A673 (cell line): ENCODE results near the gene DAPK2. TPM values are rescaled to one million over a fixed set of nuclear protein-coding genes. Genes with fewer than 3 reads are reported as not detected.

Experiments used
- BruUV-seq: library from RNA; stranded (reverse); fragments of 400-500 nt; replicated peaks from 2 replicates; lab custom pipeline; 2021; lab: Mats Ljungman, UMichigan
- CTCF ChIA-PET: fragments of 300-600 bp; sonication (Branson Sonifier 250); formaldehyde crosslinking; loops from one replicate; lab custom pipeline; 2022; ENCODE audit warnings: antibody characterized with exemption; lab: Charles Lee
- POLR2A ChIA-PET: fragments of 300-600 bp; sonication (Branson Sonifier 250); formaldehyde crosslinking; loops from one replicate; lab custom pipeline; 2022; ENCODE audit warnings: antibody characterized with exemption; ENCODE audit not compliant: low non-redundant PET; lab: Charles Lee
- DNase-seq: peaks from one replicate; pipeline ENCODE4 v3.0.0-alpha.2; 2015; ENCODE audit warnings: low spot score
- H3K27ac ChIP-seq: fragments of 200-600 bp; sonication (generic); 2 replicates; pipeline ENCODE4 v1.5.1; 2016; ENCODE audit warnings: mixed run types, low read depth, mild to moderate bottlenecking, mixed read lengths, antibody characterized with exemption, low read length; ENCODE audit not compliant: poor library complexity, severe bottlenecking
- H3K27me3 ChIP-seq: fragments of 200-600 bp; sonication (generic); replicated peaks from 2 replicates; pipeline ENCODE4 v1.6.1; 2017; ENCODE audit warnings: mixed run types, low read depth, mild to moderate bottlenecking, mixed read lengths, antibody characterized with exemption, low read length; ENCODE audit not compliant: insufficient read depth, poor library complexity
- H3K36me3 ChIP-seq: fragments of 200-600 bp; sonication (generic); 2 replicates; pipeline ENCODE4 v1.6.1; 2016; ENCODE audit warnings: mixed run types, mild to moderate bottlenecking, mixed read lengths, antibody characterized with exemption, low read length; ENCODE audit not compliant: insufficient read depth, poor library complexity, severe bottlenecking
- H3K4me1 ChIP-seq: fragments of 200-600 bp; sonication (generic); 2 replicates; pipeline ENCODE4 v1.6.1; 2017; ENCODE audit warnings: mixed run types, mild to moderate bottlenecking, mixed read lengths, antibody characterized with exemption, low read length; ENCODE audit not compliant: insufficient read depth, poor library complexity, severe bottlenecking
- H3K4me3 ChIP-seq: fragments of 200-600 bp; sonication (generic); 2 replicates; pipeline ENCODE4 v1.5.1; 2016; ENCODE audit warnings: low read depth, mixed run types, mild to moderate bottlenecking, mixed read lengths, low read length; ENCODE audit not compliant: poor library complexity, severe bottlenecking
- H3K9me3 ChIP-seq: fragments of 200-600 bp; sonication (generic); 2 replicates; pipeline ENCODE4 v1.6.1; 2016; ENCODE audit warnings: mixed run types, low read depth, mild to moderate bottlenecking, mixed read lengths, antibody characterized with exemption, low read length; ENCODE audit not compliant: poor library complexity, severe bottlenecking
- CTCF ChIP-seq: fragments of 300-800, 200-600 bp; sonication (generic); conservative IDR thresholded peaks from 2 replicates; pipeline ENCODE4 v1.5.1; 2017; ENCODE audit warnings: low read depth, mild to moderate bottlenecking, antibody characterized with exemption, low read length, moderate library complexity, mixed read lengths
- EZH2 ChIP-seq: fragments of 200-600 bp; sonication (generic); IDR thresholded peaks from 2 replicates; pipeline ENCODE4 v1.6.1; 2017; ENCODE audit warnings: borderline replicate concordance, low read depth, mild to moderate bottlenecking, mixed read lengths, antibody characterized with exemption, low read length; ENCODE audit not compliant: poor library complexity, severe bottlenecking
- intact Hi-C: fragments of 100-400 bp; cut with micrococcal nuclease; formaldehyde crosslinking; loops from one replicate; pipeline ENCODE4 v1.10.0; 2022; ENCODE audit not compliant: unreplicated experiment
- total RNA-seq: library from RNA; stranded (reverse); gene quantifications from 2 replicates; pipeline ENCODE4 v1.2.3, GENCODE V29; 2021

DAPK2 gene
- total RNA-seq, 1 experiment from 2014 or later: 19.2 TPM

GRCh38 chr15:63881431-63881830 is 164.9 kb downstream of the DAPK2 start:
- POLR2A ChIA-PET: no interaction called here
- BruUV-seq: no TSS peak
- TF ChIP-seq EZH2: no peak
- Histone ChIP-seq H3K27me3 (no peaks in the 10 kb centered on the region), H3K4me3 (no peak overlapping the region), H3K27ac (no peak overlapping the region), H3K36me3 (no peaks in the 10 kb centered on the region), H3K4me1 (no peaks in the 10 kb centered on the region), H3K9me3 (no peaks in the 10 kb centered on the region)
- intact Hi-C loops: no loop called here
- CTCF ChIA-PET: no interaction called here
- DNase-seq: no peak

GRCh38 chr15:63880744-63881143 is 165.5 kb downstream of the DAPK2 start:
- no peaks in the 10 kb centered on the region for H3K27me3 ChIP-seq
- H3K4me1 ChIP-seq: no peaks in the 10 kb centered on the region
- TF ChIP-seq CTCF (no peak), EZH2 (no peak)
- no peaks in the 10 kb centered on the region for H3K9me3 ChIP-seq
- DNase-seq: no peak
- ChIA-PET CTCF (no interaction called here), POLR2A (no interaction called here)
- no peaks in the 10 kb centered on the region for H3K36me3 ChIP-seq
- BruUV-seq: no TSS peak
- no peak overlapping the region for H3K27ac ChIP-seq
- H3K4me3 ChIP-seq: no peak overlapping the region
- intact Hi-C loops: no loop called here

DNA sequence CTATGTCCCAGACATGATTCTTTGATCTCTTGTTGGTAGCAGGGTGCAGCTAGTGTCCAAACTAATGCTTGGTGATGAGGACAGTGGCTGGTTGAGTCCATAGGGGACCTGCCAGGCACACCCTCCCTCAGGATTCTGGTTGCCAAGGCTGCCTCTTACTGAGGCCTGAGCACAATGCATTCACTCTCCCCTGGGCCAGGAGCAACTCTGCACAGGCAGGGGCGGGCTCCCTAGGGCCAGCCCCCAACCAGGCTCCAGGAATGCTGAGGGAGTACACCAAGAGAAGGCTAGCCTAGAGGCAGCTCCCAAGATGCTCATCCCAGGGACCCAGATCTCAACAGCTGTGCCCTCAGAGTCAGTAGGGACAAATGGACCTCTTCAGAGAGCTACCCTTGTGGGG is 166.3 kb downstream of the DAPK2 start:
- Histone ChIP-seq H3K27me3 (no peaks in the 10 kb centered on the region), H3K9me3 (no peaks in the 10 kb centered on the region), H3K4me3 (no peak overlapping the region), H3K36me3 (no peaks in the 10 kb centered on the region), H3K27ac (no peak overlapping the region), H3K4me1 (no peaks in the 10 kb centered on the region)
- BruUV-seq: no TSS peak
- intact Hi-C loops: no loop called here
- ChIA-PET CTCF (no interaction called here), POLR2A (no interaction called here)
- DNase-seq: no peak
- TF ChIP-seq CTCF: no peak
- no peak for TF ChIP-seq EZH2

- no peak overlapping the region for H3K4me3 ChIP-seq
- ChIA-PET POLR2A (no interaction called here), CTCF (no interaction called here)
- no peaks in the 10 kb centered on the region for H3K9me3 ChIP-seq
- no peaks in the 10 kb centered on the region for H3K27me3 ChIP-seq
- intact Hi-C loops: no loop called here
- TF ChIP-seq EZH2 (no peak), CTCF (no peak)
- BruUV-seq: no TSS peak
- no peaks in the 10 kb centered on the region for H3K36me3 ChIP-seq
- DNase-seq: no peak
- no peaks in the 10 kb centered on the region for H3K4me1 ChIP-seq
- H3K27ac ChIP-seq: no peak overlapping the region
These were observed 167.1 kb downstream of the DAPK2 start for GRCh38 chr15:63879211-63879610.
